Astrocyte (in vitro differentiated cells and primary cell): ENCODE data around the gene FAM83C. TPM values are rescaled to one million over a fixed set of nuclear protein-coding genes. Genes with fewer than 3 reads are reported as not detected.

Experiments
- DNase-seq: peaks from one replicate; pipeline ENCODE4 v3.0.0-alpha.2; 2010; ENCODE audit warnings: low read depth
- FAIRE-seq: peaks from 2 replicates; lab custom pipeline; 2011; peaks lifted over from hg19 to GRCh38; lab: Jason Lieb, UNC
- H2AFZ ChIP-seq: 2 replicates; pipeline ENCODE4 v1.6.0; 2012; ENCODE audit warnings: low read depth, low read length, inconsistent platforms
- H3K27ac ChIP-seq: 2 replicates; pipeline ENCODE4 v1.5.1; 2011; ENCODE audit warnings: low read depth, low read length, inconsistent platforms
- H3K27me3 ChIP-seq: 2 replicates; pipeline ENCODE4 v1.6.0; 2011; ENCODE audit warnings: low read length, inconsistent platforms; ENCODE audit not compliant: insufficient read depth
- H3K36me3 ChIP-seq: 2 replicates; pipeline ENCODE4 v1.5.1; 2011; ENCODE audit warnings: low read length, inconsistent platforms; ENCODE audit not compliant: insufficient read depth
- H3K4me1 ChIP-seq: 2 replicates; pipeline ENCODE4 v1.5.1; 2011; ENCODE audit warnings: low read length, inconsistent platforms; ENCODE audit not compliant: insufficient read depth
- H3K4me2 ChIP-seq: 2 replicates; pipeline ENCODE4 v1.6.0; 2012; ENCODE audit warnings: low read length, inconsistent platforms
- H3K4me3 ChIP-seq: 2 replicates; pipeline ENCODE4 v1.5.1; 2011; ENCODE audit warnings: low read depth, mild to moderate bottlenecking, low read length, inconsistent platforms; ENCODE audit not compliant: insufficient read depth
- H3K79me2 ChIP-seq: 2 replicates; pipeline ENCODE4 v1.6.0; 2012; ENCODE audit warnings: mild to moderate bottlenecking, low read length, inconsistent platforms; ENCODE audit not compliant: insufficient read depth
- H3K9ac ChIP-seq: 2 replicates; pipeline ENCODE4 v1.6.0; 2012; ENCODE audit warnings: mild to moderate bottlenecking, low read length, inconsistent platforms
- H3K9me3 ChIP-seq: 2 replicates; pipeline ENCODE4 v1.5.1; 2012; ENCODE audit warnings: low read depth, mild to moderate bottlenecking, low read length, inconsistent platforms; ENCODE audit not compliant: insufficient read depth
- H4K20me1 ChIP-seq: 2 replicates; pipeline ENCODE4 v1.6.0; 2012; ENCODE audit warnings: low read length, inconsistent platforms; ENCODE audit not compliant: insufficient read depth
- H3K27ac Mint-ChIP-seq: one replicate; pipeline ENCODE4 v1.8.0; 2021; ENCODE audit warnings: mild to moderate bottlenecking, mixed read lengths; ENCODE audit not compliant: unreplicated experiment
- H3K27me3 Mint-ChIP-seq: one replicate; pipeline ENCODE4 v1.8.0; 2021; ENCODE audit warnings: low read depth, mixed read lengths; ENCODE audit not compliant: unreplicated experiment
- H3K36me3 Mint-ChIP-seq: one replicate; pipeline ENCODE4 v1.8.0; 2021; ENCODE audit warnings: low read depth, mixed read lengths; ENCODE audit not compliant: unreplicated experiment
- H3K4me1 Mint-ChIP-seq: one replicate; pipeline ENCODE4 v1.8.0; 2021; ENCODE audit warnings: low read depth, mixed read lengths; ENCODE audit not compliant: unreplicated experiment
- H3K4me3 Mint-ChIP-seq: one replicate; pipeline ENCODE4 v1.8.0; 2021; ENCODE audit warnings: mild to moderate bottlenecking, moderate library complexity, mixed read lengths; ENCODE audit not compliant: unreplicated experiment
- H3K9me3 Mint-ChIP-seq: one replicate; pipeline ENCODE4 v1.8.0; 2021; ENCODE audit warnings: mild to moderate bottlenecking, mixed read lengths; ENCODE audit not compliant: unreplicated experiment
- CTCF ChIP-seq: IDR thresholded peaks from 2 replicates; pipeline ENCODE4 v1.5.1; 2011; ENCODE audit warnings: low read depth, mild to moderate bottlenecking, inconsistent platforms, low read length, moderate library complexity; ENCODE audit not compliant: insufficient read depth
- EZH2 ChIP-seq: IDR thresholded peaks from 2 replicates; pipeline ENCODE4 v1.6.1; 2012; ENCODE audit warnings: mild to moderate bottlenecking, low read length, inconsistent platforms; ENCODE audit not compliant: insufficient read depth
- total RNA-seq: library from RNA; stranded (reverse); gene quantifications from 2 replicates; pipeline ENCODE4 v1.2.1, GENCODE V29; 2021

The FAM83C gene
- total RNA-seq, 1 donor from 2014 or later = not detected

- TF ChIP-seq CTCF (peak; percentile 77), EZH2 (no peak)
- no peak for FAIRE-seq
- Histone ChIP-seq H3K9ac (no peak overlapping the region), H3K4me1 (no peaks in the 10 kb centered on the region), H4K20me1 (no peaks in the 10 kb centered on the region), H2AFZ (no peak overlapping the region), H3K4me2 (no peak overlapping the region), H3K4me3 (no peak overlapping the region), H3K27ac (no peak overlapping the region), H3K9me3 (no peaks in the 10 kb centered on the region), H3K27me3 (no peaks in the 10 kb centered on the region), H3K36me3 (no peaks in the 10 kb centered on the region), H3K79me2 (no peaks in the 10 kb centered on the region)
- peak; percentile 29 for DNase-seq
- Mint-ChIP-seq H3K27me3 (no peaks in the 10 kb centered on the region), H3K9me3 (no peaks in the 10 kb centered on the region), H3K27ac (peak overlapping the region; percentile 75), H3K4me3 (no peak overlapping the region), H3K36me3 (peaks cover 18% of the 10 kb centered on the region), H3K4me1 (peaks cover 5% of the 10 kb centered on the region)
These were observed 23.0 kb downstream of the FAM83C start for GRCh38 chr20:35269055-35269781.

GRCh38 chr20:35267092-35267491 is 25.1 kb downstream of the FAM83C start:
- Histone ChIP-seq H3K4me2 (no peak overlapping the region), H3K9me3 (no peaks in the 10 kb centered on the region), H4K20me1 (no peaks in the 10 kb centered on the region), H3K27ac (no peak overlapping the region), H3K27me3 (no peaks in the 10 kb centered on the region), H2AFZ (no peak overlapping the region), H3K4me1 (peaks cover 12% of the 10 kb centered on the region), H3K4me3 (no peak overlapping the region), H3K79me2 (no peaks in the 10 kb centered on the region), H3K36me3 (no peaks in the 10 kb centered on the region), H3K9ac (no peak overlapping the region)
- Mint-ChIP-seq H3K27ac (no peak overlapping the region), H3K4me1 (peaks cover 19% of the 10 kb centered on the region), H3K9me3 (no peaks in the 10 kb centered on the region), H3K4me3 (no peak overlapping the region), H3K36me3 (peaks cover 14% of the 10 kb centered on the region), H3K27me3 (no peaks in the 10 kb centered on the region)
- no peak for DNase-seq
- no peak for TF ChIP-seq CTCF
- no peak for TF ChIP-seq EZH2
- no peak for FAIRE-seq

GRCh38 chr20:35264755-35265154 is 27.5 kb downstream of the FAM83C start:
- no peak for FAIRE-seq
- no peaks in the 10 kb centered on the region for H3K27me3 ChIP-seq
- H4K20me1 ChIP-seq = no peaks in the 10 kb centered on the region
- Mint-ChIP-seq H3K9me3 (no peaks in the 10 kb centered on the region), H3K27ac (no peak overlapping the region), H3K27me3 (no peaks in the 10 kb centered on the region), H3K36me3 (peaks cover 9% of the 10 kb centered on the region), H3K4me3 (no peak overlapping the region), H3K4me1 (peaks cover 21% of the 10 kb centered on the region)
- no peak overlapping the region for H2AFZ ChIP-seq
- no peak overlapping the region for H3K9ac ChIP-seq
- H3K4me3 ChIP-seq = no peak overlapping the region
- H3K9me3 ChIP-seq = no peaks in the 10 kb centered on the region
- H3K36me3 ChIP-seq = no peaks in the 10 kb centered on the region
- no peak for TF ChIP-seq CTCF
- TF ChIP-seq EZH2 = no peak
- DNase-seq = peak; percentile 33
- peaks cover 12% of the 10 kb centered on the region for H3K4me1 ChIP-seq
- H3K27ac ChIP-seq = no peak overlapping the region
- no peaks in the 10 kb centered on the region for H3K79me2 ChIP-seq
- no peak overlapping the region for H3K4me2 ChIP-seq
